ENCODE data around the gene TST.
A peak's percentile ranks its signal among the peaks of the same experiment; 100 is the strongest.

The TST gene

GRCh38 chr22:37053310-37054055 is 34.2 kb upstream of the TST start:
- DNase-seq, result no peak

GRCh38 chr22:37052386-37053309 is 33.4 kb upstream of the TST start:
- DNase-seq, result no peak

- DNase-seq, result peak; percentile 81
These were observed 32.4 kb upstream of the TST start, which contains the start of gene KCTD17 for GRCh38 chr22:37051391-37052385. KCTD17 (plus strand) TSS chr22:37051742; CDS start chr22:37051761, 19 bp downstream.

GRCh38 chr22:37050913-37051312 is 31.7 kb upstream of the TST start:
- no peak for DNase-seq

GRCh38 chr22:37049224-37049623 is 30.0 kb upstream of the TST start:
- no peak for DNase-seq

- no peak for DNase-seq
These were observed 28.9 kb upstream of the TST start for GRCh38 chr22:37048133-37048532.

- DNase-seq, result no peak
These were observed 27.8 kb upstream of the TST start for GRCh38 chr22:37047006-37047405.

- DNase-seq, result no peak
These were observed 27.3 kb upstream of the TST start for GRCh38 chr22:37046589-37046988.

GRCh38 chr22:37045958-37046357 is 26.7 kb upstream of the TST start:
- DNase-seq, result no peak

- no peak for DNase-seq
These were observed 25.7 kb upstream of the TST start for GRCh38 chr22:37044634-37045625.

GRCh38 chr22:37043828-37044538 is 24.7 kb upstream of the TST start:
- peak; percentile 32 for DNase-seq

GRCh38 chr22:37043209-37043827 is 24.1 kb upstream of the TST start:
- DNase-seq, result no peak

GRCh38 chr22:37039466-37039865 is 20.2 kb upstream of the TST start:
- no peak for DNase-seq

- DNase-seq, result no peak
These were observed 18.4 kb upstream of the TST start for GRCh38 chr22:37037669-37038068.

GRCh38 chr22:37036655-37037377 is 17.6 kb upstream of the TST start:
- DNase-seq, result no peak

- no peak for DNase-seq
These were observed 14.6 kb upstream of the TST start for GRCh38 chr22:37033605-37034430.

- DNase-seq, result no peak
These were observed 13.6 kb upstream of the TST start for GRCh38 chr22:37032535-37033460.

Measured in activated CD8-positive, alpha-beta memory T cell treated with anti-CD3 and anti-CD28 coated beads, Interleukin-2, amount 50 U/mL, for 4 hours (primary cell).